Mesenchymal stem cell (in vitro differentiated cells and primary cell): ENCODE results near the gene APCDD1.

Experiments used
- DNase-seq: peaks from one replicate; pipeline ENCODE4 v3.0.0-alpha.2; 2013
- H2AFZ ChIP-seq: one replicate; pipeline ENCODE4 v1.6.1; 2013; ENCODE audit warnings: low read depth, mild to moderate bottlenecking, control low read depth, inconsistent platforms, low read length, moderate library complexity
- H2AK5ac ChIP-seq: 2 replicates; pipeline ENCODE4 v1.6.1; 2013; ENCODE audit warnings: low read length, moderate library complexity, mild to moderate bottlenecking, inconsistent platforms; ENCODE audit not compliant: severe bottlenecking
- H2BK120ac ChIP-seq: one replicate; pipeline ENCODE4 v1.6.1; 2013; ENCODE audit warnings: low read depth, mild to moderate bottlenecking, inconsistent platforms, low read length, moderate library complexity
- H2BK12ac ChIP-seq, 2 experiments: one replicate each; pipeline ENCODE4 v1.6.1; 2013; ENCODE audit warnings: inconsistent platforms in 2 of 2, low read length in 2 of 2, mild to moderate bottlenecking in 2 of 2, moderate library complexity in 2 of 2, control low read depth in 1 of 2
- H2BK15ac ChIP-seq: one replicate; pipeline ENCODE4 v1.6.1; 2013; ENCODE audit warnings: mild to moderate bottlenecking, low read depth, inconsistent platforms; ENCODE audit not compliant: poor library complexity, severe bottlenecking
- H2BK5ac ChIP-seq: 2 replicates; pipeline ENCODE4 v1.6.1; 2013; ENCODE audit warnings: low read depth, mild to moderate bottlenecking, low read length, control low read depth, inconsistent platforms; ENCODE audit not compliant: poor library complexity, severe bottlenecking
- H3K14ac ChIP-seq, 2 experiments: one replicate each; pipeline ENCODE4 v1.6.1; 2013; ENCODE audit warnings: inconsistent platforms in 2 of 2, low read length in 2 of 2, control low read depth in 1 of 2, mild to moderate bottlenecking in 1 of 2, moderate library complexity in 1 of 2
- H3K18ac ChIP-seq, 2 experiments: one replicate each; pipeline ENCODE4 v1.6.1; 2013; ENCODE audit warnings: inconsistent platforms in 2 of 2, low read length in 2 of 2, control low read depth in 1 of 2, low read depth in 1 of 2, mild to moderate bottlenecking in 1 of 2
- H3K23ac ChIP-seq, 2 experiments: one replicate each; pipeline ENCODE4 v1.6.1; 2013; ENCODE audit warnings: inconsistent platforms in 2 of 2, low read length in 2 of 2, mild to moderate bottlenecking in 2 of 2, moderate library complexity in 2 of 2, control low read depth in 1 of 2
- H3K27ac ChIP-seq: 2 replicates; pipeline ENCODE4 v1.5.1; 2013; ENCODE audit warnings: mild to moderate bottlenecking, moderate library complexity, low read length, control low read depth, inconsistent platforms; ENCODE audit not compliant: poor library complexity, severe bottlenecking
- H3K27me3 ChIP-seq, 2 experiments: 2 replicates each; pipeline versions ENCODE4 v1.6.1 to v1.7.0; 2013; ENCODE audit warnings: low read length in 2 of 2, mild to moderate bottlenecking in 2 of 2, moderate library complexity in 2 of 2, control low read depth in 1 of 2, inconsistent platforms in 1 of 2; ENCODE audit not compliant: control insufficient read depth in 1 of 2, insufficient read depth in 1 of 2
- H3K36me3 ChIP-seq, 2 experiments: 2 replicates each; pipeline versions ENCODE4 v1.6.1 to v1.7.0; 2013; ENCODE audit warnings: low read length in 2 of 2, control low read depth in 1 of 2, inconsistent platforms in 1 of 2, low read depth in 1 of 2, mild to moderate bottlenecking in 1 of 2; ENCODE audit not compliant: insufficient read depth in 2 of 2, control insufficient read depth in 1 of 2
- H3K4ac ChIP-seq, 2 experiments: one replicate each; pipeline ENCODE4 v1.6.1; 2013; ENCODE audit warnings: inconsistent platforms in 2 of 2, low read length in 2 of 2, mild to moderate bottlenecking in 2 of 2, moderate library complexity in 2 of 2, control low read depth in 1 of 2, low read depth in 1 of 2
- H3K4me1 ChIP-seq: 2 replicates; pipeline ENCODE4 v1.6.1; 2013; ENCODE audit warnings: low read depth, low read length, control low read depth; ENCODE audit not compliant: control insufficient read depth, insufficient read depth
- H3K4me2 ChIP-seq: 2 replicates; pipeline ENCODE4 v1.6.1; 2013; ENCODE audit warnings: low read length, mild to moderate bottlenecking, inconsistent platforms; ENCODE audit not compliant: poor library complexity, severe bottlenecking
- H3K4me3 ChIP-seq, 2 experiments: 2 replicates each; pipeline versions ENCODE4 v1.5.1 to v1.7.0; 2013; ENCODE audit warnings: low read length in 2 of 2, mild to moderate bottlenecking in 2 of 2, control low read depth in 1 of 2, low read depth in 1 of 2; ENCODE audit not compliant: insufficient read depth in 1 of 2
- H3K79me1 ChIP-seq: replicated peaks from 2 replicates; pipeline ENCODE4 v1.6.1; 2013; ENCODE audit warnings: mild to moderate bottlenecking, control low read depth, low read length, inconsistent platforms; ENCODE audit not compliant: poor library complexity, severe bottlenecking
- H3K9ac ChIP-seq: 2 replicates; pipeline ENCODE4 v1.7.0; 2013; ENCODE audit warnings: mild to moderate bottlenecking, low read length, moderate library complexity
- H3K9me3 ChIP-seq: 2 replicates; pipeline ENCODE4 v1.7.0; 2013; ENCODE audit warnings: mild to moderate bottlenecking, low read length; ENCODE audit not compliant: control insufficient read depth
- H4K8ac ChIP-seq: one replicate; pipeline ENCODE4 v1.6.1; 2013; ENCODE audit warnings: inconsistent platforms, mild to moderate bottlenecking, low read length, moderate library complexity
- H4K91ac ChIP-seq: one replicate; pipeline ENCODE4 v1.6.1; 2013; ENCODE audit warnings: mild to moderate bottlenecking, low read length, inconsistent platforms
- WGBS: methylation state at CpG from one replicate; pipeline ENCODE4 v1.1.7; 2013; ENCODE audit warnings: mixed read lengths; 5-methylcytosine and 5-hydroxymethylcytosine counted together

The APCDD1 gene

DNA sequence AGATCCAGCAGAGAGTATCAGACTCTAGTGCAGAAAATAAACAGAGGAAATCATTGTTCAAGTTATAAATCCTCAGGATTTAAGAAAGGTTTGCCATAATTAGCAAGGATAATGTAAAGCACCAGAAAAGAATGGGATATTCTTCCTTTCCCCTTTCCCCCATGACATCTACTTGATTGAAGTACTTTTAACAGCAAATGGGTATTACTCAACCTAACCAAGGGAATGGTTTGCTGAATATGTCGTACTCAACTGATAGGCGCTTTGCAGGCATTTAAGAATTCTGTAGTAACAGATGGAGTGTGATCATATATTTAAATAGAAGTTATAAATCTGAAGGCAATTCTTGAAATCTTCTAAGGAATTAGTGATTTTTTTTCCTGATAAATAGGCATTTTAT, 2.7 kb downstream of the APCDD1 start:
- H3K27me3 ChIP-seq, result peaks cover 30 to 51% of the 10 kb centered on the region in 2 experiments
- H4K8ac ChIP-seq, result no peak overlapping the region
- H2BK5ac ChIP-seq, result no peak overlapping the region
- no peak overlapping the region for H2BK15ac ChIP-seq
- H2BK12ac ChIP-seq, result no peak overlapping the region
- no peaks in the 10 kb centered on the region for H3K79me1 ChIP-seq
- DNase-seq, result no peak
- H4K91ac ChIP-seq, result no peak overlapping the region
- H3K18ac ChIP-seq, result no peak overlapping the region
- no peak overlapping the region for H3K4me2 ChIP-seq
- H3K9me3 ChIP-seq, result no peaks in the 10 kb centered on the region
- H2AFZ ChIP-seq, result no peak overlapping the region
- H3K36me3 ChIP-seq, result no peaks in the 10 kb centered on the region
- no peak overlapping the region for H3K4ac ChIP-seq
- no peak overlapping the region for H3K23ac ChIP-seq
- H3K27ac ChIP-seq, result no peak overlapping the region
- 79% methylated on average over 2 of the region's 2 CpGs for WGBS
- H2AK5ac ChIP-seq, result no peak overlapping the region
- no peak overlapping the region for H3K4me3 ChIP-seq
- H3K9ac ChIP-seq, result no peak overlapping the region
- no peak overlapping the region for H3K14ac ChIP-seq
- H3K4me1 ChIP-seq, result peaks cover 15% of the 10 kb centered on the region
- H2BK120ac ChIP-seq, result no peak overlapping the region

DNA sequence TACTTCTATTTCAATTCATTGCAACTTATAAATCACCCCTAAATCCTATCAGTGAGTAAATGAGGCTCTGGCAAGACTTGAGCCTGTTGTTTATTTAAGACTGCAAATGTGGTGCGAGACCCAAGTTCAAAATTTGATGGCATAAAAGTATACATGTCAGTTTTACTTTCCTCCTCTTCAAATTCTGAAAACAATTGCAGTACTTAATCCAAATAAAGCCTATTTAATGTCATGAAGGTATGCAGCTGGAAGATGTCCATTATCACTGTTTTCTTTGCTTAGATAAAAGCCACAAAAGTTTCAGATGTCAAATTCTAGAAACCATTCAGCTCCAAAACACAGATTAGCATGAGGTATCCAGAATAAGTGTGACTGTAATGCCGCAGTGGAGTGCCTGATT, 3.3 kb downstream of the APCDD1 start:
- H3K4me2 ChIP-seq, result no peak overlapping the region
- no peak overlapping the region for H3K4ac ChIP-seq
- H2BK5ac ChIP-seq, result no peak overlapping the region
- H2BK120ac ChIP-seq, result no peak overlapping the region
- H3K36me3 ChIP-seq, result no peaks in the 10 kb centered on the region
- H2AFZ ChIP-seq, result no peak overlapping the region
- no peak overlapping the region for H3K18ac ChIP-seq
- H3K9me3 ChIP-seq, result no peaks in the 10 kb centered on the region
- H4K91ac ChIP-seq, result no peak overlapping the region
- WGBS, result 100% methylated on average over 1 of the region's 2 CpGs
- H3K79me1 ChIP-seq, result no peaks in the 10 kb centered on the region
- no peak overlapping the region for H4K8ac ChIP-seq
- peaks cover 30 to 50% of the 10 kb centered on the region in 2 experiments for H3K27me3 ChIP-seq
- no peak overlapping the region for H2BK12ac ChIP-seq
- H3K23ac ChIP-seq, result no peak overlapping the region
- no peak for DNase-seq
- H3K9ac ChIP-seq, result no peak overlapping the region
- peaks cover 15% of the 10 kb centered on the region for H3K4me1 ChIP-seq
- no peak overlapping the region for H2AK5ac ChIP-seq
- no peak overlapping the region for H3K4me3 ChIP-seq
- no peak overlapping the region for H2BK15ac ChIP-seq
- no peak overlapping the region for H3K27ac ChIP-seq
- no peak overlapping the region for H3K14ac ChIP-seq

DNA sequence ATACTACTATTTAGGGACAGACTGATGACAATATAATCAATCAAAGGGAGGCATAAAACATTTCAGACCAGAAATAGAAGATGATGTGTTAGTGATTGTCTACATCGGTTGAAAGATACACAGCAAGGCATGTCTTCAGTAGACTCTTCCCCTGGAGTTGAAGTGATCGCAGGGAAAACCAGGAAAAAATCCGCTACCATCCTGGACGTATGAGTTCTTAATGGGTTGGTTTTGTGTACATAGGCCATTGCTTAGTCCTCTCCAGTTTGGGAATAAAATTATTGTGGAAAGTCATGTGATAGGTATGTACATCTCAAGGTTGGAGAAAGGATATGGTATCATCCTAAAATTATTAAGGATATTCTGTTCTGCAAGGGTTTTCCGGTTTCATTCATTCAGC, 4.3 kb downstream of the APCDD1 start:
- DNase-seq, result no peak
- 92% methylated on average over 4 of the region's 5 CpGs for WGBS
- Histone ChIP-seq H2BK120ac (no peak overlapping the region), H3K27me3 (peaks cover 30 to 52% of the 10 kb centered on the region in 2 experiments), H3K18ac (no peak overlapping the region), H3K27ac (no peak overlapping the region), H3K4me2 (no peak overlapping the region), H4K8ac (no peak overlapping the region), H3K4me1 (peaks cover 15% of the 10 kb centered on the region), H2BK12ac (no peak overlapping the region), H2BK5ac (no peak overlapping the region), H2AFZ (no peak overlapping the region), H2AK5ac (no peak overlapping the region), H3K36me3 (no peaks in the 10 kb centered on the region), H3K4me3 (no peak overlapping the region), H3K79me1 (no peaks in the 10 kb centered on the region), H3K9me3 (no peaks in the 10 kb centered on the region), H4K91ac (no peak overlapping the region), H3K9ac (no peak overlapping the region), H3K4ac (no peak overlapping the region), H2BK15ac (no peak overlapping the region), H3K23ac (no peak overlapping the region), H3K14ac (no peak overlapping the region)

DNA sequence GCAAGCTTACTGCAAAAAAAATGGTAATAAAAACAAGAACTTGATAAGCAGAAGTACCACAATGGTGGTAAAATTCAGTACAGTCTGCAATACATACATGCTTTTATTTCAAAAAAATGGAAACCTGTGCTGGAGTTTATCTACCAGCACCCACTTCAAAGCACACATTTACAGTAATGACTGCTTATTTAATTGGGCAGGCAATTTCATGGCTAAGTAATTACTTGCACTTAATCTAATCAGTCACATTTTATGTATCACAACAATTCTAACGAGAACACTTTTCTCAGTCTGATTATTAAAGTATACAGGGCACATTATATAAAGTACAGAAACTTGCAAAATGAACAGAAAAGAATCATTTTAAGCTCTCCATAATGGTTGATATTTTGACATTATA, 5.2 kb downstream of the APCDD1 start:
- H2AK5ac ChIP-seq, result no peak overlapping the region
- WGBS, result no CpG with 5 or more reads among the region's 1 CpG

More for the DNA sequence above, 5.2 kb downstream of the APCDD1 start:
- Histone ChIP-seq H3K14ac (no peak overlapping the region), H2AFZ (no peak overlapping the region), H3K4me2 (no peak overlapping the region), H3K4me3 (no peak overlapping the region), H4K8ac (no peak overlapping the region), H2BK120ac (no peak overlapping the region), H3K36me3 (no peaks in the 10 kb centered on the region), H3K9ac (no peak overlapping the region), H2BK5ac (no peak overlapping the region), H3K18ac (no peak overlapping the region), H4K91ac (no peak overlapping the region), H2BK12ac (no peak overlapping the region), H3K27ac (no peak overlapping the region), H2BK15ac (no peak overlapping the region), H3K4me1 (peaks cover 7% of the 10 kb centered on the region), H3K27me3 (peaks cover 30 to 48% of the 10 kb centered on the region in 2 experiments), H3K4ac (no peak overlapping the region), H3K23ac (no peak overlapping the region), H3K9me3 (no peaks in the 10 kb centered on the region), H3K79me1 (no peaks in the 10 kb centered on the region)
- DNase-seq, result no peak
